ENCODE data around the gene NUP210L. TPM values are rescaled to one million over a fixed set of nuclear protein-coding genes. Genes with fewer than 3 reads are reported as not detected.

Gene NUP210L
- total and polyA plus RNA-seq, 2 donors (not counting 3 experiments of a cell fraction or from before 2014, with no cell fraction given), result 0.01 to 0.07 TPM

- H3K9me3 ChIP-seq (replicated peaks; ENCODE audit: control insufficient read depth, insufficient read depth, low read length), result no peaks in the 10 kb centered on the region
- POLR2A ChIA-PET, result interaction anchor here (0.9 to 1.4 kb wide), 3 partner anchors 24 to 229 kb away, joined by 3 to 8 read pairs (median 3); partner anchors contain the start of genes CREB3L4 and UBAP2L
- peak overlapping the region; percentile 95 for H3K4me2 ChIP-seq (ENCODE audit: insufficient read depth, low read length)
- H3K36me3 ChIP-seq (ENCODE audit: control insufficient read depth in 2 of 2, extremely low read depth in 1 of 2, insufficient read depth in 2 of 2, low read length in 2 of 2), result peaks cover 9 to 10% of the 10 kb centered on the region in 2 experiments
- CTCF ChIA-PET, result no interaction called here
- peak overlapping the region; percentile 91 for H3K9ac ChIP-seq (replicated peaks; ENCODE audit: extremely low read depth, insufficient read depth, low read length)
- dilution Hi-C loops (cut with MboI; ENCODE audit: extremely low pct_ligation_motif_present, low sequenced_read_pairs) (no loop called here), intact Hi-C loops (cut with micrococcal nuclease) (loop anchor here (5.0 to 10.0 kb wide), 3 partner anchors 164 to 1959 kb away; partner anchors contain the start of gene NUP210L)
- H2AFZ ChIP-seq (ENCODE audit: low read depth, low read length), result no peak overlapping the region
- H4K20me1 ChIP-seq (replicated peaks; ENCODE audit: control insufficient read depth, extremely low read depth, insufficient read depth, low read length), result no peaks in the 10 kb centered on the region
- DNase-seq (ENCODE audit: low read depth, low spot score), result peak; percentile 21
- TF ChIP-seq JUN (IDR thresholded peaks at IDR 0.05; ENCODE audit: borderline replicate concordance, insufficient read depth, insufficient read length, low read depth) (no peak), FOS (IDR thresholded peaks at IDR 0.05; ENCODE audit: borderline replicate concordance, insufficient read depth, low read length) (no peak), GATA2 (IDR thresholded peaks at IDR 0.05; ENCODE audit: insufficient read depth, insufficient read length, low read depth, low read length) (no peak), POLR2AphosphoS5 (IDR thresholded peaks at IDR 0.05; ENCODE audit: insufficient read depth, low read depth, low read length) (no peak), POLR2A (IDR thresholded peaks at IDR 0.05; ENCODE audit: low read depth, low read length) (no peak), MYC (IDR thresholded peaks at IDR 0.05; ENCODE audit: low read depth, low read length) (no peak), EZH2 (IDR thresholded peaks at IDR 0.05; ENCODE audit: borderline replicate concordance, low read depth, low read length, severe bottlenecking) (no peak)
- TF ChIP-seq, protein P1, sequence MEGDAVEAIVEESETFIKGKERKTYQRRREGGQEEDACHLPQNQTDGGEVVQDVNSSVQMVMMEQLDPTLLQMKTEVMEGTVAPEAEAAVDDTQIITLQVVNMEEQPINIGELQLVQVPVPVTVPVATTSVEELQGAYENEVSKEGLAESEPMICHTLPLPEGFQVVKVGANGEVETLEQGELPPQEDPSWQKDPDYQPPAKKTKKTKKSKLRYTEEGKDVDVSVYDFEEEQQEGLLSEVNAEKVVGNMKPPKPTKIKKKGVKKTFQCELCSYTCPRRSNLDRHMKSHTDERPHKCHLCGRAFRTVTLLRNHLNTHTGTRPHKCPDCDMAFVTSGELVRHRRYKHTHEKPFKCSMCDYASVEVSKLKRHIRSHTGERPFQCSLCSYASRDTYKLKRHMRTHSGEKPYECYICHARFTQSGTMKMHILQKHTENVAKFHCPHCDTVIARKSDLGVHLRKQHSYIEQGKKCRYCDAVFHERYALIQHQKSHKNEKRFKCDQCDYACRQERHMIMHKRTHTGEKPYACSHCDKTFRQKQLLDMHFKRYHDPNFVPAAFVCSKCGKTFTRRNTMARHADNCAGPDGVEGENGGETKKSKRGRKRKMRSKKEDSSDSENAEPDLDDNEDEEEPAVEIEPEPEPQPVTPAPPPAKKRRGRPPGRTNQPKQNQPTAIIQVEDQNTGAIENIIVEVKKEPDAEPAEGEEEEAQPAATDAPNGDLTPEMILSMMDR (IDR thresholded peaks at IDR 0.05; ENCODE audit: extremely low read depth in 1 of 2, insufficient read depth in 1 of 2, low read depth in 1 of 2, low read length in 2 of 2), result no peak
- TF ChIP-seq, protein P2, sequence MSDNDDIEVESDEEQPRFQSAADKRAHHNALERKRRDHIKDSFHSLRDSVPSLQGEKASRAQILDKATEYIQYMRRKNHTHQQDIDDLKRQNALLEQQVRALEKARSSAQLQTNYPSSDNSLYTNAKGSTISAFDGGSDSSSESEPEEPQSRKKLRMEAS (IDR thresholded peaks at IDR 0.05; ENCODE audit: insufficient read depth, insufficient read length), result no peak
- no peaks in the 10 kb centered on the region for H3K9me1 ChIP-seq (replicated peaks; ENCODE audit: control insufficient read depth, extremely low read depth, insufficient read depth, low read length)
- BruUV-seq (replicated peaks), result TSS peak; percentile 84
- peak overlapping the region; percentile 90 for H3K27ac ChIP-seq (ENCODE audit: insufficient read depth, low read depth, low read length)
- peak overlapping the region; percentile 15 to 86 (median 79) for H3K4me3 ChIP-seq (replicated peaks in 1 of 3; ENCODE audit: insufficient read depth in 1 of 3, low read depth in 1 of 3, low read length in 3 of 3)
- no peak for FAIRE-seq
- peaks cover 24% of the 10 kb centered on the region for H3K4me1 ChIP-seq (ENCODE audit: control insufficient read depth, extremely low read depth, insufficient read depth, low read length)
- H3K27me3 ChIP-seq (ENCODE audit: control insufficient read depth in 2 of 2, insufficient read depth in 2 of 2, low read length in 2 of 2), result no peaks in the 10 kb centered on the region
- H3K79me2 ChIP-seq (ENCODE audit: control insufficient read depth, insufficient read depth, low read length), result peaks cover 21% of the 10 kb centered on the region
These were observed 163.7 kb downstream of the NUP210L start for GRCh38 chr1:153991151-153991630.

Data from endothelial cell of umbilical vein (primary cell).